Vein endothelial cell (primary cell): ENCODE results near the gene RNF144B. TPM values are rescaled to one million over a fixed set of nuclear protein-coding genes. Genes with fewer than 3 reads are reported as not detected.

Source experiments
- total RNA-seq: library from RNA; depleted of rRNA; stranded (reverse); fragments of >200 nt; gene quantifications from 2 replicates; pipeline ENCODE4 v1.2.3, GENCODE V29; 2012

The RNF144B gene
- total RNA-seq = 75.1 and 108 TPM in 2 replicates

DNA sequence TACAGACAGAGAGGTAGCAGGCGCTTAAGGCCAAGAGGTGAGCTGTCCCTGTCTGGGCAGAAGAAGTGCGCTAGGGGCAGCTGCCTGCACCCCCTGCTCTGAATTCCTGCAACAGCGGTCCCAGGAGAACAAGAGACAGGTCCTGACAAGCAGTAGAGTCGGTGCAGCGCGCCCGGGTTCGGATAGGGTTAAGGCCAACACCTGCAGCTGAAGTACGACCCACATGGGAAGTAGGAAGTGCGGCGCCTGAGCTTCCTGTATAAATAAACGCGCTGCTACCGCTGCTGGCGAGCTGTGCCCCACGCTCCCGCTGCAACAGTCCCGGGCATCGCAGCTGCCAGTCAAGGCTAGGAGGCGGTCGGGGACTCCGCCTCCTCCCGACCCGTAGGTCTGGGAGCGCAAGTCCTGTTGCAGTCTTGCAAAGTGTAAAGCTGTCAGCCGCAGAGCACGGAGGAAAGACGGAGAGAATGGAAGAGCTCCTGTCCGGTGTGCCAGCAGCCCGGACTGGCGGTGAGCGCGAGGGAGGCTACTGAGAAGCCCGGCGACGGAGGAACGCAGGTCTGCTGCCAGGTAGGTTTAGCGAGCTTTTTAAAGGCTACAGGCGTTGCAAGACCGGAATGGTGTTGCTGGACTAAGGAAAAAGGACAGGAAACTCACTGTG lies at the start of gene RNF144B:
Gene RNF144B, plus strand, starts transcription at position 290 of the 661 bp plus-strand sequence. CDS start 12,185 bp downstream, outside the sequence.

Other genes with a start within 250 kb of the RNF144B start
- gene TPMT, start 232.3 kb upstream of the RNF144B start, total RNA-seq = 8.8 and 11.9 TPM in 2 replicates
- 9.5 and 10.5 TPM in 2 replicates for gene KDM1B, start 231.9 kb upstream of the RNF144B start, total RNA-seq
- 75.1 and 103 TPM in 2 replicates for gene DEK, start 122.8 kb upstream of the RNF144B start, total RNA-seq